DOHH2 (cell line): ENCODE results near the gene TRAPPC1.
A peak's percentile ranks its signal among the peaks of the same experiment; 100 is the strongest.

Source experiments
- H3F3A ChIP-seq: fragments of 200-600 bp; sonication (generic), shearing (Covaris generic); 2 replicates; pipeline ENCODE4 v1.6.0; 2016; ENCODE audit warnings: antibody characterized with exemption, mild to moderate bottlenecking; ENCODE audit not compliant: control insufficient read depth, insufficient read depth
- H3K27ac ChIP-seq: fragments of 200-600 bp; sonication (generic); 2 replicates; pipeline ENCODE4 v1.5.1; 2014; ENCODE audit warnings: low read depth, mild to moderate bottlenecking, low read length, moderate library complexity
- H3K27me3 ChIP-seq: fragments of 200-600 bp; sonication (generic); 2 replicates; pipeline ENCODE4 v1.6.1; 2014; ENCODE audit warnings: mild to moderate bottlenecking, low read length, mixed read lengths; ENCODE audit not compliant: control insufficient read depth
- H3K36me3 ChIP-seq: fragments of 200-600 bp; sonication (generic); 2 replicates; pipeline ENCODE4 v1.6.1; 2014; ENCODE audit warnings: mild to moderate bottlenecking, low read length, moderate library complexity, mixed read lengths; ENCODE audit not compliant: control insufficient read depth
- H3K4me1 ChIP-seq: fragments of 200-600 bp; sonication (generic); 2 replicates; pipeline ENCODE4 v1.6.1; 2014; ENCODE audit warnings: mild to moderate bottlenecking, low read length, mixed read lengths; ENCODE audit not compliant: control insufficient read depth
- H3K4me2 ChIP-seq: fragments of 200-600 bp; sonication (generic); 2 replicates; pipeline ENCODE4 v1.6.0; 2014; ENCODE audit warnings: mild to moderate bottlenecking, low read length, moderate library complexity
- H3K4me3 ChIP-seq: fragments of 200-600 bp; sonication (generic); 2 replicates; pipeline ENCODE4 v1.5.1; 2014; ENCODE audit warnings: mild to moderate bottlenecking, low read length, mixed read lengths
- H3K79me2 ChIP-seq: fragments of 200-600 bp; sonication (generic); 2 replicates; pipeline ENCODE4 v1.6.1; 2014; ENCODE audit warnings: mild to moderate bottlenecking, low read length, mixed read lengths; ENCODE audit not compliant: control insufficient read depth
- H3K9me2 ChIP-seq: fragments of 200-600 bp; sonication (generic); replicated peaks from 2 replicates; pipeline ENCODE4 v1.6.1; 2014; ENCODE audit warnings: mild to moderate bottlenecking, low read length, mixed read lengths; ENCODE audit not compliant: control insufficient read depth
- H3K9me3 ChIP-seq: fragments of 200-600 bp; sonication (generic); 2 replicates; pipeline ENCODE4 v1.6.1; 2014; ENCODE audit warnings: antibody characterized with exemption, low read length, mixed read lengths; ENCODE audit not compliant: control insufficient read depth, insufficient read depth
- H4K20me1 ChIP-seq: fragments of 200-600 bp; sonication (generic); 2 replicates; pipeline ENCODE4 v1.6.0; 2014; ENCODE audit warnings: low read depth, mild to moderate bottlenecking, antibody characterized with exemption, low read length, moderate library complexity; ENCODE audit not compliant: control insufficient read depth, insufficient read depth
- EZH2phosphoT487 ChIP-seq: fragments of 200-600 bp; sonication (generic); IDR thresholded peaks from 2 replicates; pipeline ENCODE4 v1.6.1; 2017; ENCODE audit warnings: borderline replicate concordance, mild to moderate bottlenecking, antibody characterized with exemption, low read length, moderate library complexity, mixed read lengths
- TF ChIP-seq, protein P1 (sequence below): fragments of 200-600 bp; sonication (generic); IDR thresholded peaks from one replicate; pipeline ENCODE4 v1.5.1; 2014; ENCODE audit warnings: antibody characterized with exemption, mild to moderate bottlenecking, low read depth, low read length; ENCODE audit not compliant: poor library complexity, severe bottlenecking

The TRAPPC1 gene, protein sequence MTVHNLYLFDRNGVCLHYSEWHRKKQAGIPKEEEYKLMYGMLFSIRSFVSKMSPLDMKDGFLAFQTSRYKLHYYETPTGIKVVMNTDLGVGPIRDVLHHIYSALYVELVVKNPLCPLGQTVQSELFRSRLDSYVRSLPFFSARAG

DNA sequence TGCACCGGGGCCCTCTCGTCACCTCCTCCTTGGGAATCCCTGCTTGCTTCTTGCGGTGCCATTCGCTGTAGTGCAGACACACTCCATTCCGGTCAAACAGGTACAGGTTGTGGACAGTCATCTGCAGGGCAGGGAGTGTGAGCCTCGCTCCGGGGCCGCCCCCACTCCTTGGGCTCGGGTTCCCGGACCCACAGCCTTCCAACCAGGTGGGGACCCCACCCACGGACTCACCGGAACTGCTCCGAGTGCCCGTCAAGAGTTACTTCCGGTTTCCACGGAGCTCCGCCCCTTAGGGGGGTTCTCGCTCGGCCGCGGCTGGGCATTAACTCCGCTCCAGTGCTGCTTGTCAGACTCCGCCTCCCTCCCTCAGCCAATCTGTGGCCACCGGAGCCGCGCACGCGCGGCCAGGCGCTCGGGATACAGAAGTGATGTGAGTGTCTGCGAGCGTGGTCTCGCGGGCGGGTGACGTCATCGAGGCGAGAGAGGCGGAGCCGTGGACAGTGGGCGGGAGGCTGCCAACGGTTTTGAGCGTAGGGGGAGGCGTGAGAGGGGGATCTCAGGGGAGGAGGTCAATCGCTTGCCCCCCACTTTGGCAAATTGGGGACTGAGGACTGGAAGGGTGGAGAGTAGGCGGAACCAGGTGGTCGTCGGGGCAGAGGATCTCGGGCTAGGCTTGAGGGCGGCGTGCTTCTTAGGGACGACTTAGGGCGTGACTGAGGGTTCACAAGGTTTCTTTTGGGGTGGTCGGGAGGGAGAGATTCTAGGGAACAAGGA lies at the start of gene TRAPPC1, which contains the start of gene CNTROB:
TSS of gene TRAPPC1 (minus strand) at position 238 of the 774 bp plus-strand sequence. CDS start at position 121, 117 bp downstream.
TSS of gene CNTROB (plus strand) at position 498 of the 774 bp plus-strand sequence. CDS start 874 bp downstream, outside the sequence.
- Histone ChIP-seq H3K79me2 (peaks cover 49% of the 10 kb centered on the region), H3F3A (no peaks in the 10 kb centered on the region), H3K4me3 (peak within 1 kb of the TSS; percentile 96), H3K4me1 (peaks cover 27% of the 10 kb centered on the region), H3K36me3 (peaks cover 36% of the 10 kb centered on the region), H4K20me1 (no peaks in the 10 kb centered on the region), H3K27ac (peak within 1 kb of the TSS; percentile 62), H3K4me2 (peak within 1 kb of the TSS; percentile 72), H3K9me3 (no peaks in the 10 kb centered on the region), H3K9me2 (no peaks in the 10 kb centered on the region), H3K27me3 (no peaks in the 10 kb centered on the region)
- no peak for TF ChIP-seq EZH2phosphoT487
- TF ChIP-seq, protein P1, sequence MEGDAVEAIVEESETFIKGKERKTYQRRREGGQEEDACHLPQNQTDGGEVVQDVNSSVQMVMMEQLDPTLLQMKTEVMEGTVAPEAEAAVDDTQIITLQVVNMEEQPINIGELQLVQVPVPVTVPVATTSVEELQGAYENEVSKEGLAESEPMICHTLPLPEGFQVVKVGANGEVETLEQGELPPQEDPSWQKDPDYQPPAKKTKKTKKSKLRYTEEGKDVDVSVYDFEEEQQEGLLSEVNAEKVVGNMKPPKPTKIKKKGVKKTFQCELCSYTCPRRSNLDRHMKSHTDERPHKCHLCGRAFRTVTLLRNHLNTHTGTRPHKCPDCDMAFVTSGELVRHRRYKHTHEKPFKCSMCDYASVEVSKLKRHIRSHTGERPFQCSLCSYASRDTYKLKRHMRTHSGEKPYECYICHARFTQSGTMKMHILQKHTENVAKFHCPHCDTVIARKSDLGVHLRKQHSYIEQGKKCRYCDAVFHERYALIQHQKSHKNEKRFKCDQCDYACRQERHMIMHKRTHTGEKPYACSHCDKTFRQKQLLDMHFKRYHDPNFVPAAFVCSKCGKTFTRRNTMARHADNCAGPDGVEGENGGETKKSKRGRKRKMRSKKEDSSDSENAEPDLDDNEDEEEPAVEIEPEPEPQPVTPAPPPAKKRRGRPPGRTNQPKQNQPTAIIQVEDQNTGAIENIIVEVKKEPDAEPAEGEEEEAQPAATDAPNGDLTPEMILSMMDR = no peak

DNA sequence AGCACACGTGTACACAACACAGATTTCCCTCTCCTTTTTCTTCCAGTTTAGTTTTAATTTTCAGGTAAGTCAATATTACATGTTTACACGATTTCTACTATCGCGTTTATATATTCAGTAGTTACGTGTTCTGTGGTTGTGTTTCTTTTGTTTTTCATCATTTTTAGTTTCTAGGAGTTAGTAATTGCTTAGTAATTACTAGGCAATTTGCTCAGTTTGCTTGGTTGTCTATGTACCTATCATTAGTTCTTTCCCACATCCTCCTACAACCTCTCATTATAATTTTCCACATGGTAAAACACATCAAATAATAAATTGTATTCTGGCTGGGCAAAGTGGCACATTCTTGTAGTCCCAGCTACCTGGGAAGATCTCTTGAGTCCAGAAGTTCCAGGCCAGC lies 46.1 kb upstream of the TRAPPC1 start:
- H3K9me2 ChIP-seq = no peaks in the 10 kb centered on the region
- no peaks in the 10 kb centered on the region for H3K79me2 ChIP-seq
- H3F3A ChIP-seq = no peaks in the 10 kb centered on the region
- TF ChIP-seq EZH2phosphoT487 = no peak
- TF ChIP-seq, protein P1 = no peak
- peaks cover 9% of the 10 kb centered on the region for H3K27me3 ChIP-seq
- H4K20me1 ChIP-seq = no peaks in the 10 kb centered on the region
- no peak overlapping the region for H3K27ac ChIP-seq
- H3K4me2 ChIP-seq = no peak overlapping the region
- H3K4me3 ChIP-seq = no peak overlapping the region
- no peaks in the 10 kb centered on the region for H3K36me3 ChIP-seq
- H3K9me3 ChIP-seq = peaks cover 19% of the 10 kb centered on the region
- H3K4me1 ChIP-seq = no peaks in the 10 kb centered on the region

DNA sequence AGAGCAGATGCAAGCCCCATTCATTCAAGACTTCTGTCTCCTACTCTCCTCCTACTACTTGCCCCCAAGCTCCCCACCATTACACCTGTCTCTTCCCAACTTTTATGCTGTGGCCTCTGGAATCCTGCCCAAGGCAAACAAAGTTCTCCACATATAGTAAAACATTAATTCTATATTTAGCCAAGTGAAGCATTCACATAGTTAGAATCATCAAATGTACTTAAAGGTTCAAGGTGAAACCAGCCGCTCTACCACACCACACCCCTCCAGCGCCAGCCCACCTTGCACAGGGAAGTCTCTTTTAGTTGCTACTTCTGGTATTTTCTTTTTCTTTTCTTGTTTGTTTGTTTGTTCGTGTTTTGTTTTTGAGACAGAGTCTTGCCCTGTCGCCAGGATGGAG lies 45.3 kb upstream of the TRAPPC1 start:
- Histone ChIP-seq H3F3A (no peaks in the 10 kb centered on the region), H3K27ac (no peak overlapping the region), H3K79me2 (no peaks in the 10 kb centered on the region), H3K4me1 (no peaks in the 10 kb centered on the region), H3K9me3 (peaks cover 19% of the 10 kb centered on the region), H3K9me2 (no peaks in the 10 kb centered on the region), H4K20me1 (no peaks in the 10 kb centered on the region), H3K4me2 (no peak overlapping the region), H3K36me3 (no peaks in the 10 kb centered on the region), H3K4me3 (no peak overlapping the region), H3K27me3 (peaks cover 10% of the 10 kb centered on the region)
- TF ChIP-seq, protein P1 = no peak
